GM12872 (cell line): ENCODE data around the gene VPS13D.

ENCODE experiments used
- CTCF ChIP-seq: IDR thresholded peaks from 3 replicates; pipeline ENCODE4 v1.5.1; 2011; ENCODE audit warnings: low read depth, mild to moderate bottlenecking, low read length, moderate library complexity; ENCODE audit not compliant: insufficient read depth

Gene VPS13D

GRCh38 chr1:12482988-12483387, 253.2 kb downstream of the VPS13D start:
- TF ChIP-seq CTCF, result no peak

GRCh38 chr1:12485231-12486058, 255.6 kb downstream of the VPS13D start:
- no peak for TF ChIP-seq CTCF

GRCh38 chr1:12486059-12486341, 256.2 kb downstream of the VPS13D start:
- no peak for TF ChIP-seq CTCF

GRCh38 chr1:12486401-12487005, 256.7 kb downstream of the VPS13D start:
- TF ChIP-seq CTCF, result no peak

- no peak for TF ChIP-seq CTCF
Observed at GRCh38 chr1:12487520-12487919, 257.7 kb downstream of the VPS13D start.

GRCh38 chr1:12488666-12489354, 259.0 kb downstream of the VPS13D start:
- TF ChIP-seq CTCF, result no peak

GRCh38 chr1:12490532-12491142, 260.8 kb downstream of the VPS13D start:
- TF ChIP-seq CTCF, result no peak
